ENCODE data around the gene ETFBKMT.
"Not testable (repeated sequence)": the region's sequence is repeated elsewhere in the genome, so short reads cannot be mapped to it uniquely, and the experiment has no call there.

DNA sequence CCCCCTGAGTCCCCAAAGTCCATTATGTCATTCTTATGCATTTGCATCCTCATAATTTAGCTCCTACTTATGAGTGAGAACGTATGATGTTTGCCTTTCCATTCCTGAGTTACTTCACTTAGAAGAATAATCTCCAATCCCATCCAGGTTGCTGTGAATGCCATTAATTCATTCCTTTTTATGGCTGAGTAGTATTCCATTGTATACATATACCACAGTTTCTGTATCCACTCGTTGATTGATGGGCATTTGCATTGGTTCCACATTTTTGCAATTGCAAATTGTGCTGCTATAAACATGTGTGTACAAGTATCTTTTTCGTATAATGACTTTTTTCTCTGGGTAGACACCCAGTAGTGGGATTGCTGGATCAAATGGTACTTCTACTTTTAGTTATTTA, 30.4 kb downstream of the ETFBKMT start:
- TF ChIP-seq CHD1 (IDR thresholded peaks at IDR 0.05; ENCODE audit: low read depth, low read length); RAD21 (IDR thresholded peaks at IDR 0.05; ENCODE audit: low read length); MAFK (IDR thresholded peaks at IDR 0.05; ENCODE audit: low read depth, low read length); CEBPB (IDR thresholded peaks at IDR 0.05; ENCODE audit: low read depth, low read length); RFX5 (IDR thresholded peaks at IDR 0.05; ENCODE audit: low read depth, low read length); POLR2A (IDR thresholded peaks at IDR 0.05; ENCODE audit: low read depth, low read length); MXI1 (IDR thresholded peaks at IDR 0.05; ENCODE audit: borderline replicate concordance, low read depth, low read length); MAZ (IDR thresholded peaks at IDR 0.05; ENCODE audit: borderline replicate concordance, low read depth, low read length); USF2 (IDR thresholded peaks at IDR 0.05; ENCODE audit: low read depth, low read length); BHLHE40 (IDR thresholded peaks at IDR 0.05; ENCODE audit: low read depth, low read length); RCOR1 (IDR thresholded peaks at IDR 0.05; ENCODE audit: insufficient replicate concordance, low read length); FOS (IDR thresholded peaks at IDR 0.05; ENCODE audit: low read depth, low read length); SMC3 (IDR thresholded peaks at IDR 0.05; ENCODE audit: low read depth, low read length): not testable (repeated sequence)
- TF ChIP-seq, protein P1, sequence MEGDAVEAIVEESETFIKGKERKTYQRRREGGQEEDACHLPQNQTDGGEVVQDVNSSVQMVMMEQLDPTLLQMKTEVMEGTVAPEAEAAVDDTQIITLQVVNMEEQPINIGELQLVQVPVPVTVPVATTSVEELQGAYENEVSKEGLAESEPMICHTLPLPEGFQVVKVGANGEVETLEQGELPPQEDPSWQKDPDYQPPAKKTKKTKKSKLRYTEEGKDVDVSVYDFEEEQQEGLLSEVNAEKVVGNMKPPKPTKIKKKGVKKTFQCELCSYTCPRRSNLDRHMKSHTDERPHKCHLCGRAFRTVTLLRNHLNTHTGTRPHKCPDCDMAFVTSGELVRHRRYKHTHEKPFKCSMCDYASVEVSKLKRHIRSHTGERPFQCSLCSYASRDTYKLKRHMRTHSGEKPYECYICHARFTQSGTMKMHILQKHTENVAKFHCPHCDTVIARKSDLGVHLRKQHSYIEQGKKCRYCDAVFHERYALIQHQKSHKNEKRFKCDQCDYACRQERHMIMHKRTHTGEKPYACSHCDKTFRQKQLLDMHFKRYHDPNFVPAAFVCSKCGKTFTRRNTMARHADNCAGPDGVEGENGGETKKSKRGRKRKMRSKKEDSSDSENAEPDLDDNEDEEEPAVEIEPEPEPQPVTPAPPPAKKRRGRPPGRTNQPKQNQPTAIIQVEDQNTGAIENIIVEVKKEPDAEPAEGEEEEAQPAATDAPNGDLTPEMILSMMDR (conservative IDR thresholded peaks at IDR 0.05; ENCODE audit: low read depth, low read length) = not testable (repeated sequence)
